ENCODE data around the gene ENOSF1. TPM values are rescaled to one million over a fixed set of nuclear protein-coding genes. Genes with fewer than 3 reads are reported as not detected.

The ENOSF1 gene
- total and polyA plus RNA-seq, 2 donors (not counting 1 experiment from before 2014, with no cell fraction given), result 8.0 to 34.8 TPM

DNA sequence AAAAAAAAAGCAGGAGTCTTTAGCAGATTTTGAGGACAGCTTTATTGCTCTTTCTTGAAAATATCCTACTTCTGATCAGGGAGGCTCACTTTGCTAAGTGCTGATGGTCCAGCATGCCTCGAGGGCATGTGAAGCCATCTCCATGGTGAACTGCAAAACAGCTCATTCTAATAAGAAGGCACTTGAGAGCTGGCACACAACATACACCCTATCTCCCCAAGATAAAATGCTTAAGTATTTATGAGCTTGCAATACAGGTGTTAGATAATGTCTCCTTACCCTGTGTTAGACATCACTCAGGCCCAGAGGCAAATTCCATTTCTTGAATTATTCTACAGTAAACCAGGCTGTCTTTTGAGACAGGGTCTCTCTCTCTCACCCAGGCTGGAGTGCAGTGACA is 2.7 kb downstream of the ENOSF1 start:
- POLR2A ChIA-PET, result no interaction called here

DNA sequence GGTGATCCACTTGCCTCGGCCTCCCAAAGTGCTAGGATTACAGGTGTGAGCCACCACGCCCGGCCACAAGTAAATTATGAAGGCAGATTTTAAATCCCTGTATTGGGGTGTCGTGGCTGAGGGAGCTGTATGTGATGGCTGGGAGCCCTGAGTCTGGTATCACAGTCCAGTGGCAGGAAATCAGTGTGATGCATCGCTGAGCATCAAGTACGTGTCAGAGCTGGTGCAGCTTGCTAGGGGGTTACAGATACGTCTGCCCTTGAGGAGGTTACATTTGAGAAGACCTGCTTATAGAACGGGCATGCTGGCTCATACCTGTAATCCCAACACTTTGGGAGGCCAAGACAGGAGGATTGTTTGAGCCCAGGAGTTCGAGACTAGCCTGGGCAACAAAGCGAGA is 4.3 kb downstream of the ENOSF1 start:
- no peaks in the 10 kb centered on the region for H3K36me3 ChIP-seq (replicated peaks in 1 of 2; ENCODE audit: control extremely low read depth in 1 of 2, control insufficient read depth in 1 of 2, extremely low read depth in 1 of 2, insufficient read depth in 2 of 2, low read length in 1 of 2)
- DNase-seq, result no peak
- H3K4me1 ChIP-seq (ENCODE audit: control insufficient read depth in 2 of 2, insufficient read depth in 2 of 2, low read length in 2 of 2), result peaks cover 8 to 15% of the 10 kb centered on the region in 2 donors
- ATAC-seq (ENCODE audit: low read depth), result no peak
- H3K9me3 Mint-ChIP-seq (ENCODE audit: insufficient read depth), result no peaks in the 10 kb centered on the region
- no peak overlapping the region for H3K27ac Mint-ChIP-seq
- H3K79me2 ChIP-seq (ENCODE audit: control insufficient read depth, insufficient read depth, low read length), result no peaks in the 10 kb centered on the region
- no peak overlapping the region for H3K4me2 ChIP-seq (replicated peaks; ENCODE audit: low read depth, low read length, poor library complexity, severe bottlenecking)
- H3K9ac ChIP-seq (ENCODE audit: low read length), result no peak overlapping the region
- H2AFZ ChIP-seq (ENCODE audit: insufficient read depth, low read depth, low read length, poor library complexity, severe bottlenecking), result no peak overlapping the region
- 88% methylated on average over 6 of the region's 10 CpGs for WGBS (ENCODE audit: insufficient coverage)
- peaks cover 0 to 15% (median 0%) of the 10 kb centered on the region in 4 experiments for H3K27me3 ChIP-seq (replicated peaks in 1 of 4; ENCODE audit: control extremely low read depth in 1 of 4, control insufficient read depth in 3 of 4, insufficient read depth in 4 of 4, low read length in 3 of 4)
- H4K20me1 ChIP-seq (ENCODE audit: control insufficient read depth, insufficient read depth, low read length, poor library complexity, severe bottlenecking), result no peaks in the 10 kb centered on the region
- H3K4me3 ChIP-seq (ENCODE audit: control extremely low read depth in 1 of 5, extremely low read depth in 1 of 5, insufficient read depth in 1 of 5, low read depth in 2 of 5, low read length in 4 of 5), result no peak overlapping the region
- intact Hi-C loops (cut with micrococcal nuclease), result no loop called here
- ChIA-PET CTCF (no interaction called here), POLR2A (no interaction called here)
- H3K4me3 Mint-ChIP-seq, result no peak overlapping the region
- peaks cover 12% of the 10 kb centered on the region for H3K4me1 Mint-ChIP-seq
- H3K27ac ChIP-seq (ENCODE audit: low read length in 2 of 2), result no peak overlapping the region
- TF ChIP-seq EZH2 (IDR thresholded peaks at IDR 0.05; ENCODE audit: borderline replicate concordance, insufficient read depth, low read depth, low read length, poor library complexity, severe bottlenecking), result no peak
- TF ChIP-seq, protein P1, sequence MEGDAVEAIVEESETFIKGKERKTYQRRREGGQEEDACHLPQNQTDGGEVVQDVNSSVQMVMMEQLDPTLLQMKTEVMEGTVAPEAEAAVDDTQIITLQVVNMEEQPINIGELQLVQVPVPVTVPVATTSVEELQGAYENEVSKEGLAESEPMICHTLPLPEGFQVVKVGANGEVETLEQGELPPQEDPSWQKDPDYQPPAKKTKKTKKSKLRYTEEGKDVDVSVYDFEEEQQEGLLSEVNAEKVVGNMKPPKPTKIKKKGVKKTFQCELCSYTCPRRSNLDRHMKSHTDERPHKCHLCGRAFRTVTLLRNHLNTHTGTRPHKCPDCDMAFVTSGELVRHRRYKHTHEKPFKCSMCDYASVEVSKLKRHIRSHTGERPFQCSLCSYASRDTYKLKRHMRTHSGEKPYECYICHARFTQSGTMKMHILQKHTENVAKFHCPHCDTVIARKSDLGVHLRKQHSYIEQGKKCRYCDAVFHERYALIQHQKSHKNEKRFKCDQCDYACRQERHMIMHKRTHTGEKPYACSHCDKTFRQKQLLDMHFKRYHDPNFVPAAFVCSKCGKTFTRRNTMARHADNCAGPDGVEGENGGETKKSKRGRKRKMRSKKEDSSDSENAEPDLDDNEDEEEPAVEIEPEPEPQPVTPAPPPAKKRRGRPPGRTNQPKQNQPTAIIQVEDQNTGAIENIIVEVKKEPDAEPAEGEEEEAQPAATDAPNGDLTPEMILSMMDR (IDR thresholded peaks at IDR 0.05), result no peak
- peaks cover 0 to 6% (median 0%) of the 10 kb centered on the region in 3 donors for H3K9me3 ChIP-seq (ENCODE audit: control extremely low read depth in 1 of 3, control insufficient read depth in 2 of 3, insufficient read depth in 1 of 3, low read length in 2 of 3)
- peaks cover 4% of the 10 kb centered on the region for H3K27me3 Mint-ChIP-seq

More for the DNA sequence above, 2.7 kb downstream of the ENOSF1 start:
- no peak for TF ChIP-seq EZH2 (IDR thresholded peaks at IDR 0.05; ENCODE audit: borderline replicate concordance, insufficient read depth, low read depth, low read length, poor library complexity, severe bottlenecking)
- TF ChIP-seq, protein P1 (IDR thresholded peaks at IDR 0.05), result no peak
- Histone ChIP-seq H3K27me3 (replicated peaks in 1 of 4; ENCODE audit: control extremely low read depth in 1 of 4, control insufficient read depth in 3 of 4, insufficient read depth in 4 of 4, low read length in 3 of 4) (peaks cover 0 to 15% (median 0%) of the 10 kb centered on the region in 4 experiments), H2AFZ (ENCODE audit: insufficient read depth, low read depth, low read length, poor library complexity, severe bottlenecking) (no peak overlapping the region), H3K4me2 (replicated peaks; ENCODE audit: low read depth, low read length, poor library complexity, severe bottlenecking) (no peak overlapping the region), H3K9ac (ENCODE audit: low read length) (no peak overlapping the region), H3K79me2 (ENCODE audit: control insufficient read depth, insufficient read depth, low read length) (no peaks in the 10 kb centered on the region), H3K27ac (ENCODE audit: low read length in 2 of 2) (no peak overlapping the region), H3K36me3 (replicated peaks in 1 of 2; ENCODE audit: control extremely low read depth in 1 of 2, control insufficient read depth in 1 of 2, extremely low read depth in 1 of 2, insufficient read depth in 2 of 2, low read length in 1 of 2) (no peaks in the 10 kb centered on the region), H3K4me3 (ENCODE audit: control extremely low read depth in 1 of 5, extremely low read depth in 1 of 5, insufficient read depth in 1 of 5, low read depth in 2 of 5, low read length in 4 of 5) (no peak overlapping the region), H3K4me1 (ENCODE audit: control insufficient read depth in 2 of 2, insufficient read depth in 2 of 2, low read length in 2 of 2) (peaks cover 8 to 15% of the 10 kb centered on the region in 2 donors), H3K9me3 (ENCODE audit: control extremely low read depth in 1 of 3, control insufficient read depth in 2 of 3, insufficient read depth in 1 of 3, low read length in 2 of 3) (peaks cover 0 to 12% (median 2%) of the 10 kb centered on the region in 3 donors), H4K20me1 (ENCODE audit: control insufficient read depth, insufficient read depth, low read length, poor library complexity, severe bottlenecking) (no peaks in the 10 kb centered on the region)
- CTCF ChIA-PET, result no interaction called here
- H3K9me3 Mint-ChIP-seq (ENCODE audit: insufficient read depth), result no peaks in the 10 kb centered on the region
- ATAC-seq (ENCODE audit: low read depth), result no peak
- WGBS (ENCODE audit: insufficient coverage), result no CpG with 5 or more reads among the region's 1 CpG
- peak overlapping the region; percentile 18 for H3K4me3 Mint-ChIP-seq
- H3K27ac Mint-ChIP-seq, result no peak overlapping the region
- H3K27me3 Mint-ChIP-seq, result peaks cover 4% of the 10 kb centered on the region
- peaks cover 12% of the 10 kb centered on the region for H3K4me1 Mint-ChIP-seq
- no peak for DNase-seq
- intact Hi-C loops (cut with micrococcal nuclease), result loop anchor here (5.0 kb wide), 1 partner anchor 442 kb away; the partner anchor contains the start of gene THOC1
